ENCODE measurements around the gene DNTT.

DNTT gene

GRCh38 chr10:96295475-96295874 is 8.8 kb upstream of the DNTT start:
- TF ChIP-seq CTCF (IDR thresholded peaks at IDR 0.05; ENCODE audit: low read depth, low read length): no peak
- Histone ChIP-seq H3K27me3 (ENCODE audit: insufficient read depth, low read depth, severe bottlenecking) (no peaks in the 10 kb centered on the region), H3K9me3 (ENCODE audit: severe bottlenecking) (no peaks in the 10 kb centered on the region), H3K36me3 (no peaks in the 10 kb centered on the region), H3K4me3 (ENCODE audit: low read depth, low read length) (no peak overlapping the region), H3K27ac (no peak overlapping the region)
- no peak for DNase-seq

DNA sequence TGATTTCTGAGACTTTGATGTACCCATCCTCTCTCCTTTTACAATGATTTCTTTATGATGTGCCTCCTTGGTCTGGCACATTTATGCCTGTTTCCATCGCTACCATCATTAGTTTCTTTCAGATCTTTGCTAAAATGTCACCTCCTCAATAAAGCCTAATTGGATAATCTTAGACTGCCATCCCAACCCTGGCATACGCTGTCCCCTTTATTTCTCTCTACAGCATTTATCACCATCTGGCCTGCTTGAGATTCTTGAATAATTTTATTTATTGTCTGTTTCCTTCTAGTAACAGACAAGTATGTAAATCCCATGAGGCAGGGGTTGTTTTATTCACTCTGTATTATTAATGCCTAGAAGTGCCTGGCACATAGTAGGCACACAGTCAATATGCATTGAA is 6.7 kb upstream of the DNTT start:
- TF ChIP-seq CTCF (IDR thresholded peaks at IDR 0.05; ENCODE audit: low read depth, low read length): no peak
- no peak overlapping the region for H3K4me3 ChIP-seq (ENCODE audit: low read depth, low read length)
- no peaks in the 10 kb centered on the region for H3K27me3 ChIP-seq (ENCODE audit: insufficient read depth, low read depth, severe bottlenecking)
- no peak for DNase-seq
- H3K27ac ChIP-seq: no peak overlapping the region
- H3K9me3 ChIP-seq (ENCODE audit: severe bottlenecking): no peaks in the 10 kb centered on the region
- H3K36me3 ChIP-seq: no peaks in the 10 kb centered on the region

GRCh38 chr10:96298362-96298761 is 5.9 kb upstream of the DNTT start:
- H3K4me3 ChIP-seq (ENCODE audit: low read depth, low read length): no peak overlapping the region
- H3K27ac ChIP-seq: no peak overlapping the region

GRCh38 chr10:96299383-96299782 is 4.9 kb upstream of the DNTT start:
- no peaks in the 10 kb centered on the region for H3K27me3 ChIP-seq (ENCODE audit: insufficient read depth, low read depth, severe bottlenecking)
- no peak overlapping the region for H3K4me3 ChIP-seq (ENCODE audit: low read depth, low read length)
- H3K36me3 ChIP-seq: no peaks in the 10 kb centered on the region
- no peak for TF ChIP-seq CTCF (IDR thresholded peaks at IDR 0.05; ENCODE audit: low read depth, low read length)
- H3K27ac ChIP-seq: no peak overlapping the region
- no peak for DNase-seq
- no peaks in the 10 kb centered on the region for H3K9me3 ChIP-seq (ENCODE audit: severe bottlenecking)

More at GRCh38 chr10:96298362-96298761, 5.9 kb upstream of the DNTT start:
- TF ChIP-seq CTCF (IDR thresholded peaks at IDR 0.05; ENCODE audit: low read depth, low read length): no peak
- no peaks in the 10 kb centered on the region for H3K36me3 ChIP-seq
- no peaks in the 10 kb centered on the region for H3K9me3 ChIP-seq (ENCODE audit: severe bottlenecking)
- no peak for DNase-seq
- H3K27me3 ChIP-seq (ENCODE audit: insufficient read depth, low read depth, severe bottlenecking): no peaks in the 10 kb centered on the region

DNA sequence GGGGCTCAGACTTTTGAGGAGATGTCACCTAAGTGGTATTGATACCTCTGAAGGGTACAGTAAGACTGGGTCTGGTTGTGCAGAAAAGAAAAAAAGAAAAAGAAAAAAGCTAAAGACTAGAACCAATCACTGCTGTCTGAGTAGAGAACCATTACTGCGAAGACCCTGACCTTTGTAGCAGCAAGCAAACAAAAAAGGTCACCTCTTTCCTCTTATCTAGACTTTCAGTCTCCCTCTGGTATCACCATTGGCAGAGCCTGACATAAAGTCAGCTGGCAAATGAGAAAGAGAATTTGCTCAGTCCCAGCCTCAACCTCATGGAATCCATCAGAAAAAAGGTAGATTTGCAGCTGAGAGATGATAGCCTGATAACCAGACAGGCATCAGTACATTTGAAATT is 2.6 kb upstream of the DNTT start:
- H3K27me3 ChIP-seq (ENCODE audit: insufficient read depth, low read depth, severe bottlenecking): no peaks in the 10 kb centered on the region
- no peak overlapping the region for H3K27ac ChIP-seq
- H3K4me3 ChIP-seq (ENCODE audit: low read depth, low read length): no peak overlapping the region
- no peak for TF ChIP-seq CTCF (IDR thresholded peaks at IDR 0.05; ENCODE audit: low read depth, low read length)
- no peaks in the 10 kb centered on the region for H3K9me3 ChIP-seq (ENCODE audit: severe bottlenecking)
- no peaks in the 10 kb centered on the region for H3K36me3 ChIP-seq
- DNase-seq: no peak

DNA sequence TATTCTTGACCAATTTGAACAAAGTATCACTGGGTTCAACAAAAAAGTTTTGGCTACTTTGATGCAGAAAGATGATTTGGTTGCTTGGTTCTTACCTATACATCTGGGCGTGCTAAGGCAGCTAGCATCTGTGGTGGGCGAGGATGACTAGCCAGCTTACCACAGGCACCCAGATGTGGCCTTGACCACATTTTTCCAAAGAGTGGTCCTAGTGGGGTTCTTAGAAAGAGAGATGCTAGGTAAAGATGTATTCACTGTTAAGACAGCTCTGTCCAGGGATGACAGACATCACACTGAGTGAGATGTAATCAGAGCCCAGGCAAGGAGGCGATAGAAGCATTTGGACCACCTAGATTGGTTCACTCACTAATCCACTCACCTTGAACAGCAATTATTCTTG is 785 bp downstream of the DNTT start:
- Histone ChIP-seq H3K27me3 (ENCODE audit: insufficient read depth, low read depth, severe bottlenecking) (no peaks in the 10 kb centered on the region), H3K4me3 (ENCODE audit: low read depth, low read length) (no peak overlapping the region), H3K27ac (no peak overlapping the region), H3K36me3 (no peaks in the 10 kb centered on the region), H3K9me3 (ENCODE audit: severe bottlenecking) (no peaks in the 10 kb centered on the region)
- no peak for DNase-seq
- TF ChIP-seq CTCF (IDR thresholded peaks at IDR 0.05; ENCODE audit: low read depth, low read length): no peak
